ENCODE results near the gene RARB.

RARB gene

GRCh38 chr3:25582242-25582641, 154.2 kb downstream of the RARB start:
- no peak for DNase-seq

GRCh38 chr3:25583343-25583742, 155.3 kb downstream of the RARB start:
- no peak for DNase-seq

GRCh38 chr3:25584011-25584789, 156.1 kb downstream of the RARB start:
- no peak for DNase-seq

- DNase-seq, result no peak
Measured at GRCh38 chr3:25585361-25586166, 157.5 kb downstream of the RARB start.

- no peak for DNase-seq
Measured at GRCh38 chr3:25586167-25586505, 158.1 kb downstream of the RARB start.

GRCh38 chr3:25586553-25586952, 158.5 kb downstream of the RARB start:
- no peak for DNase-seq

- no peak for DNase-seq
Measured at GRCh38 chr3:25587094-25587493, 159.0 kb downstream of the RARB start.

GRCh38 chr3:25587526-25587925, 159.5 kb downstream of the RARB start:
- DNase-seq, result no peak

GRCh38 chr3:25587975-25588374, 159.9 kb downstream of the RARB start:
- no peak for DNase-seq

- DNase-seq, result no peak
Measured at GRCh38 chr3:25588441-25589103, 160.5 kb downstream of the RARB start.

GRCh38 chr3:25589104-25589782, 161.2 kb downstream of the RARB start:
- no peak for DNase-seq

- DNase-seq, result no peak
Measured at GRCh38 chr3:25589783-25590258, 161.8 kb downstream of the RARB start.

GRCh38 chr3:25592510-25592968, 164.5 kb downstream of the RARB start:
- DNase-seq, result no peak

- DNase-seq, result no peak
Measured at GRCh38 chr3:25593001-25593400, 164.9 kb downstream of the RARB start.

GRCh38 chr3:25594007-25594502, 166.0 kb downstream of the RARB start:
- DNase-seq, result no peak

GRCh38 chr3:25597535-25598101, 169.6 kb downstream of the RARB start:
- DNase-seq, result no peak

- DNase-seq, result no peak
Measured at GRCh38 chr3:25603703-25604102, 175.6 kb downstream of the RARB start.

GRCh38 chr3:25604107-25604805, 176.2 kb downstream of the RARB start:
- DNase-seq, result no peak

- no peak for DNase-seq
Measured at GRCh38 chr3:25610167-25610566, 182.1 kb downstream of the RARB start.

- no peak for DNase-seq
Measured at GRCh38 chr3:25610779-25611178, 182.7 kb downstream of the RARB start.

- DNase-seq, result no peak
Measured at GRCh38 chr3:25611193-25611592, 183.1 kb downstream of the RARB start.

GRCh38 chr3:25618028-25618427, 190.0 kb downstream of the RARB start:
- no peak for DNase-seq
